Erythroblast (primary cell): ENCODE measurements around the gene FAM184A.

Experiments
- DNase-seq, 2 experiments: peaks; one replicate each; lab custom pipeline; 2025; lab: John Stamatoyannopoulos, UW
- GATA1 ChIP-seq: IDR thresholded peaks from 2 replicates; pipeline ENCODE4 v1.6.1; 2011; ENCODE audit warnings: low read depth, mild to moderate bottlenecking, control low read depth, low read length, moderate library complexity
- POLR2A ChIP-seq: IDR thresholded peaks from 2 replicates; pipeline ENCODE4 v1.6.1; 2011; ENCODE audit warnings: mild to moderate bottlenecking, low read length

The FAM184A gene

GRCh38 chr6:118996289-118996820 lies 82.1 kb downstream of the FAM184A start:
- DNase-seq = no peak
- no peak for TF ChIP-seq GATA1
- TF ChIP-seq POLR2A = no peak

DNA sequence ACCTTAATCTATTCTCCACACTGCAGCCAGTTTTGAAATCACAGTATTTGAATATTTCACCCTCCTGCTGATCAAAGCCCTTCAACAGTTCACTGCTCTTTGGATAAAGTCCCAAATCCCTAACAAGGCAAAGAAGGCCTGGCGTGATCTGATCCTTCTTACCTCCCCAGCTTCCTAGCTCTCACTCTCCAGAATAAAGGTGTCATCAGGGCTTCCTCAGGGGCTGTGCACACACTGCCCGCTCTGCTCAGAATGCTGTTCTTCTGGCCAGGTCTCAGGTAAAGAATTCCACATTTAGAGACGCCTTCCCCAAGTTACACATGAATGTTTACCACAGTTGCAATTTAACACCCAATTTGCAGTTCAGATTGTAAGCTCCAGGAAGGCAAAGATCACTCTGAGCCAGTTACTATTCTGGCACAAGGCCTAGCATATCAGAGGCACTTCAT lies 84.6 kb downstream of the FAM184A start:
- no peak for DNase-seq
- TF ChIP-seq POLR2A = no peak
- TF ChIP-seq GATA1 = no peak

GRCh38 chr6:118993358-118993757 lies 85.1 kb downstream of the FAM184A start:
- no peak for DNase-seq
- TF ChIP-seq GATA1 = no peak
- no peak for TF ChIP-seq POLR2A

DNA sequence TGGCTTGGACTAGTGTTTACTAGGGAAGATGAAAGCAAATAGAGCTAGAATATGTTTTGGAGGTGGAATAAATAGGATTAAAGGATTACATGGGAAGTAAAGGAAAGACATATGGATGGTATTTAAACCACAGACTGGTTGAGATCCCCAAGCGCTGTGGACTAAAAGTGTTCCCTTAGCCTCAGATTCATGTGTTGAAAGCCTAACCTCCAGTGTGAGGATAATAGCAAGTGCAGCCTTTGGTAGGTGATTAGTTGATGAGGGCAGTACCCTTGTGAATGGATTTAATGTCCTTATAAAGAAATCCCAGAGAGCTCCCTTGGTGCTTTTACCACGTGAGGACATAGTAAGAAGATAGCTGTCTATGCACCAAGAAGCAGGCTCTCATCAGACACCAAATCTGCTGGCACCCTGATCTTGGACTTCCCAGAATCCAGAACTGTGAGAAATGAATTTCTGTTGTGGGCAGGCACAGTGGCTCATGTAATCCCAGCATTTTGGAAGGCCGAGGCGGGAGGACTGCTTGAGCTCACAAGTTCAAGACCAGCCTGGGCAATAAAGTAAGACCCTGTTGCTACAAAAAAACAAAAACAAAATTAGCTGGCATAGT lies 86.2 kb downstream of the FAM184A start:
- TF ChIP-seq POLR2A (no peak), GATA1 (no peak)
- no peak for DNase-seq

DNA sequence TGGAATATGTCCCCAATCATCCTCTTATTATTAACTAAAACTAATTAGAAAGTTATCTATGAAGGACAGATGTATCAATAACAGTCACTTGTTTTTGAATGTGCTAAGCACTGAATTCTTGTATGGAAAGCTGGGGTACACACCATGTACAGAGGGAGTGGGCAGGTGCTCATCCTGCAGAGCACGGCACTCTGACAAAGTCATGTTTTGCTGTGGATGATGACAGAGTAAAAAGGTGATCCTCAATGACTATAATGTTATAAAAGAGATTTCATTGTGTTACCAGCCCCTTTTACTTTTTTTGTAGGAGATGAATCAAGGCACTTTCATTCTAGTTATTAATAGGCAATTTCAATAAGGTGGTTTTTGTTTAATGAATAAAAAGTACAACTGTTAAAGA lies 92.2 kb downstream of the FAM184A start:
- DNase-seq = no peak
- TF ChIP-seq GATA1 = no peak
- TF ChIP-seq POLR2A = no peak

DNA sequence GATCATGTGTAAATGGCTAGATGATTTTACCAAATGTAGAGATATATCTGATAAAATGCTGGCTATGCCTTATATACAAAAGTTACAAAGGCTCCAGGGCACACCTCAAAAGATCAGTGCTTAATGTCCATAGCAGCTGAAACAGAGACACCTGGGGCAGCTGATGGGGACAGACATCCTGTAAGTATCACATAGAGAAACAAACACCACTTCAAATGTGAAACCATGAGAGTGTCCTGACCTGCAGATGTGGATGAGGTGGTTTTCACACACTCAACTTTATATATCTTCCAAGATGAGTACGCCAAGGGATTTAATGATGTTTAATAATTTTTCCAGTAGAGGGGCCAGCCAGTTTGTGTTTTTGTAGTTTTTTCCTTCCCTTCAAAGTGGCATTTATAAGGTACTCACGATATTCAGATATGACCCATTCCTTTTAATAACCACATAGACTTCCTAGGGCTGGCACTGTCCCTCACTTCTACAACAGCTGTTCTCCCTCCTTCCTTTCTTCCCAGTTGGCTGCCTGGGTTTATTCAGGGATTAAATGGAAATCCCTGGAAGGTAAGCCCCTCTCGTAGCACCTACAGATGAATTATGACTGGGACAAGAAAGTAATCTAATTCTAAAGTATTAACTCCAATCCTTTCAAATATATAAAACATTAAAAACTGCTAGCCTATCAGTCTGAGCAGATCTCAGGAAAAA lies 93.2 kb downstream of the FAM184A start:
- no peak for DNase-seq
- TF ChIP-seq GATA1 (no peak), POLR2A (no peak)

- DNase-seq = no peak
- TF ChIP-seq GATA1 = no peak
- no peak for TF ChIP-seq POLR2A
These were observed 94.1 kb downstream of the FAM184A start for GRCh38 chr6:118984342-118984741.

- no peak for DNase-seq
- TF ChIP-seq GATA1 (no peak), POLR2A (no peak)
These were observed 95.9 kb downstream of the FAM184A start for GRCh38 chr6:118982575-118982911.

DNA sequence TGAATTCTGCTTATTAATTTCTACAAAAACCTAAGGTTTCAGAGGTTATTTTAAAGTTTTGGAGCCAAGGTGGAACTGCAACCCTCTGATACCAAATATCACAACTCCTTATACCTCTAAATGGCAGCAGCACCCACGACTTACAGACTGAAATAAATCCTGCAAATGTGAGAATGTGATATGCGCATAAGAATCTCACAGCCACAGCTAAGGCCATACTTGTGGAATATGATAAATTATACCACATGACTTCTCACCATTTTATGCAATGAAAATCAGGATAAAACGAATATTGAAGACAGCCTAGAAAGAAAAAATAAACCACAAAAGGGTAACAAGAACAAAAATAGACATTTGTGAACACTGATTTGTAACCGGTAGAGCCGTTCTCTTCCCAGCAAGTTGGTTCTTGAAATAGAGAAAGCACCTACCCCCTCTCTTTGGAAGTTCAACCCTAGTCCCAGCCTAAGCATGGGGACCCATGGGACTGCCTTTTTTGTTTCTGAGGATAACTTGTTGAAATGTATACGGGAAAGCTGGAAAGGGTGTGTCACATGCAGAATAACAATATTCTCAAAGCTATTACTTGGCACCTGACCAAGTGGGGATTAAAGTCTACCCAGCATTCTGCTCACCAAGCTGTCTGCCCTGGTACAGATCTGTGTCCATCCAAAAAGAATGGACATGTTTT lies 96.4 kb downstream of the FAM184A start:
- DNase-seq = no peak
- TF ChIP-seq POLR2A (no peak), GATA1 (no peak)

GRCh38 chr6:118980063-118980462 lies 98.4 kb downstream of the FAM184A start:
- TF ChIP-seq POLR2A (no peak), GATA1 (no peak)
- peak; percentile 4 to 42 for DNase-seq

GRCh38 chr6:118974790-118975189 lies 103.7 kb downstream of the FAM184A start:
- no peak for TF ChIP-seq POLR2A
- TF ChIP-seq GATA1 = no peak
- peak; percentile 48 to 54 for DNase-seq

- DNase-seq = no peak
- TF ChIP-seq GATA1 (no peak), POLR2A (no peak)
These were observed 106.8 kb downstream of the FAM184A start for GRCh38 chr6:118971682-118972081.

GRCh38 chr6:118970866-118971265 lies 107.6 kb downstream of the FAM184A start:
- TF ChIP-seq GATA1 = no peak
- TF ChIP-seq POLR2A = no peak
- no peak for DNase-seq

GRCh38 chr6:118968416-118968815 lies 110.0 kb downstream of the FAM184A start:
- TF ChIP-seq GATA1 = no peak
- TF ChIP-seq POLR2A = no peak
- peak; percentile 48 to 63 for DNase-seq
